Gastroesophageal sphincter (tissue), 3 donors: Measurements from ENCODE around the gene GKAP1.
"Not testable (repeated sequence)": the region's sequence is repeated elsewhere in the genome, so short reads cannot be mapped to it uniquely, and the experiment has no call there.

Source experiments
- EP300 ChIP-seq: sonication (generic); formaldehyde crosslinking; IDR thresholded peaks from one replicate; pipeline ENCODE4 v1.6.1; 2017; ENCODE audit warnings: antibody characterized with exemption, mild to moderate bottlenecking
- TF ChIP-seq, protein P1 (sequence below), 4 experiments: fragments of 200-600 bp in 2 of 4; fragments of 450-650 bp in 2 of 4; sonication (generic) in 1 of 4; IDR thresholded peaks; one replicate each; pipeline ENCODE4 v1.5.1; 2017 to 2019; ENCODE audit warnings: antibody characterized with exemption in 4 of 4, mild to moderate bottlenecking in 2 of 4, moderate library complexity in 2 of 4

DNA sequence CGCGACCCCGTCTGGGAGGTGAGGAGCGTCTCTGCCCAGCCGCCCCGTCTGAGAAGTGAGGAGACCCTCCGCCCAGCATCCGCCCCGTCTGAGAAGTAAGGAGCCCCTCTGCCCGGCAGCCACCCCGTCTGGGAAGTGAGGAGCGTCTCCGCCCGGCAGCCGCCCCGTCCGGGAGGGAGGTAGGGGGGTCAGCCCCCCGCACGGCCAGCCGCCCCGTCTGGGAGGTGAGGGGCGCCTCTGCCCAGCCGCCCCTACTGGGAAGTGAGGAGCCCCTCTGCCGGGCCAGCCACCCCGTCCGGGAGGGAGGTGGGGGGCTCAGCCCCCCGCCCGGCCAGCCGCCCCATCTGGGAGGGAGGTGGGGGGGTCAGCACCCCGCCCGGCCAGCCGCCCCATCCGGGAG is 13.6 kb downstream of the GKAP1 start:
- TF ChIP-seq, protein P1, sequence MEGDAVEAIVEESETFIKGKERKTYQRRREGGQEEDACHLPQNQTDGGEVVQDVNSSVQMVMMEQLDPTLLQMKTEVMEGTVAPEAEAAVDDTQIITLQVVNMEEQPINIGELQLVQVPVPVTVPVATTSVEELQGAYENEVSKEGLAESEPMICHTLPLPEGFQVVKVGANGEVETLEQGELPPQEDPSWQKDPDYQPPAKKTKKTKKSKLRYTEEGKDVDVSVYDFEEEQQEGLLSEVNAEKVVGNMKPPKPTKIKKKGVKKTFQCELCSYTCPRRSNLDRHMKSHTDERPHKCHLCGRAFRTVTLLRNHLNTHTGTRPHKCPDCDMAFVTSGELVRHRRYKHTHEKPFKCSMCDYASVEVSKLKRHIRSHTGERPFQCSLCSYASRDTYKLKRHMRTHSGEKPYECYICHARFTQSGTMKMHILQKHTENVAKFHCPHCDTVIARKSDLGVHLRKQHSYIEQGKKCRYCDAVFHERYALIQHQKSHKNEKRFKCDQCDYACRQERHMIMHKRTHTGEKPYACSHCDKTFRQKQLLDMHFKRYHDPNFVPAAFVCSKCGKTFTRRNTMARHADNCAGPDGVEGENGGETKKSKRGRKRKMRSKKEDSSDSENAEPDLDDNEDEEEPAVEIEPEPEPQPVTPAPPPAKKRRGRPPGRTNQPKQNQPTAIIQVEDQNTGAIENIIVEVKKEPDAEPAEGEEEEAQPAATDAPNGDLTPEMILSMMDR (IDR thresholded peaks at IDR 0.05), result not testable (repeated sequence)
- not testable (repeated sequence) for TF ChIP-seq EP300
